Upper lobe of right lung (tissue), 1 donor: ENCODE measurements around the gene TRPM5. TPM values are rescaled to one million over a fixed set of nuclear protein-coding genes. Genes with fewer than 3 reads are reported as not detected.

Source experiments
- ATAC-seq: fragments of 200-7000 bp; cut with Tn5 transposase; one replicate; pipeline ENCODE4 v1.9.1; 2020; ENCODE audit warnings: mild to moderate bottlenecking, moderate library complexity
- DNase-seq: peaks from one replicate; pipeline ENCODE4 v3.0.0-alpha.2; 2020
- H3K27ac ChIP-seq: fragments of 200-600 bp; one replicate; pipeline ENCODE4 v1.8.0; 2022
- H3K27me3 ChIP-seq: fragments of 200-600 bp; one replicate; pipeline ENCODE4 v1.8.0; 2022; ENCODE audit warnings: mild to moderate bottlenecking
- H3K36me3 ChIP-seq: fragments of 200-600 bp; one replicate; pipeline ENCODE4 v1.8.0; 2022
- H3K4me1 ChIP-seq: fragments of 200-600 bp; one replicate; pipeline ENCODE4 v1.8.0; 2022
- H3K4me3 ChIP-seq: fragments of 200-600 bp; one replicate; pipeline ENCODE4 v1.8.0; 2022; ENCODE audit warnings: mild to moderate bottlenecking
- H3K9me3 ChIP-seq: fragments of 200-600 bp; one replicate; pipeline ENCODE4 v1.8.0; 2022
- intact Hi-C: fragments of 100-400 bp; cut with DNase I; formaldehyde crosslinking; loops from one replicate; pipeline ENCODE4 v1.11.0; 2022
- total RNA-seq: library from RNA; stranded (reverse); fragmentation: NEBNext Ultra II Directional; extraction: Animal tissue kit (Norgen Biotek cat#: 25700); gene quantifications from one replicate; pipeline ENCODE4 v1.2.1, GENCODE V29; 2021
- TF ChIP-seq, protein P1 (sequence below): fragments of 200-600 bp; IDR thresholded peaks from one replicate; pipeline ENCODE4 v1.8.0; 2022; ENCODE audit warnings: antibody characterized with exemption
- donor health status: DM: no; HTN: yes; CAD: no; lungs with severe emphysema.

TRPM5 gene
- total RNA-seq, 1 donor from 2014 or later: not detected

DNA sequence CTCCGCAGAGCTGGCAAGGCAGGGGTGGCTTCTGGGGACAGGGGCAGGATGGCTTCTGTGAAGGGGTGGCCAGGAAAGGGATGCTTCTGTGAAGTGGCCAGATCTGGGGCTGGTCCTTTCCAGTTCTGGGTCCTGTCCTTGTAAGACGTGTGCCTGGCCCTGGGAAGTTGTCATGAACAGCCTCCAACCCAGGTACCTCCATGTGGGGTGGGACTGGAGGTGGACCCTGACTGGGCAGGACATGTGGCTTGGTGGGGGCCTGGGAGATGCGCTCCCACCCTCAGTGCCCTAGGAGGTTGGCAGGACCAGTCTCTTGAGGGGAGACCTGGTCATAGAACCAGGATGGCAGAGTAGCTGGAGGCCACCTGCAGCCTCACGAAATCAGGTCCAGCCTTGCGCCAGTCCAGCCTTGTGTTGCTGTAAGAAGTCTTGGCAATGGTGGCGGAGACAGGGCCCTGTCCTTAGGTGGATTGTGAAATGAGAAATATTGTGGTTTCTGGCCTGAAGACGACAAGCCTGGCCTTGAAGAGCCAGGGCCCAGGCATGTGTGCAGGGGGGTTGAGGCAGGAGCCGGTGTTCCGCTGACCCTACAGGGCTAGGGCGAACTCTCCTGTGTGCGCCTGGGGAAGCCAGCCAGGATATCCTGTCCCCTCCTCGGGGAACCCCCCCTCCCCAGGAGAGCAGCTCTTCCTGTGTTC is 3.1 kb upstream of the TRPM5 start:
- DNase-seq (peak; percentile 68), ATAC-seq (peak; percentile 2)
- intact Hi-C loops: no loop called here
- peaks cover 9% of the 10 kb centered on the region for H3K27me3 ChIP-seq
- no peaks in the 10 kb centered on the region for H3K9me3 ChIP-seq
- no peaks in the 10 kb centered on the region for H3K36me3 ChIP-seq
- H3K4me3 ChIP-seq: peak overlapping the region; percentile 57
- H3K4me1 ChIP-seq: peaks cover 29% of the 10 kb centered on the region
- TF ChIP-seq, protein P1, sequence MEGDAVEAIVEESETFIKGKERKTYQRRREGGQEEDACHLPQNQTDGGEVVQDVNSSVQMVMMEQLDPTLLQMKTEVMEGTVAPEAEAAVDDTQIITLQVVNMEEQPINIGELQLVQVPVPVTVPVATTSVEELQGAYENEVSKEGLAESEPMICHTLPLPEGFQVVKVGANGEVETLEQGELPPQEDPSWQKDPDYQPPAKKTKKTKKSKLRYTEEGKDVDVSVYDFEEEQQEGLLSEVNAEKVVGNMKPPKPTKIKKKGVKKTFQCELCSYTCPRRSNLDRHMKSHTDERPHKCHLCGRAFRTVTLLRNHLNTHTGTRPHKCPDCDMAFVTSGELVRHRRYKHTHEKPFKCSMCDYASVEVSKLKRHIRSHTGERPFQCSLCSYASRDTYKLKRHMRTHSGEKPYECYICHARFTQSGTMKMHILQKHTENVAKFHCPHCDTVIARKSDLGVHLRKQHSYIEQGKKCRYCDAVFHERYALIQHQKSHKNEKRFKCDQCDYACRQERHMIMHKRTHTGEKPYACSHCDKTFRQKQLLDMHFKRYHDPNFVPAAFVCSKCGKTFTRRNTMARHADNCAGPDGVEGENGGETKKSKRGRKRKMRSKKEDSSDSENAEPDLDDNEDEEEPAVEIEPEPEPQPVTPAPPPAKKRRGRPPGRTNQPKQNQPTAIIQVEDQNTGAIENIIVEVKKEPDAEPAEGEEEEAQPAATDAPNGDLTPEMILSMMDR: no peak
- peak overlapping the region; percentile 47 for H3K27ac ChIP-seq

DNA sequence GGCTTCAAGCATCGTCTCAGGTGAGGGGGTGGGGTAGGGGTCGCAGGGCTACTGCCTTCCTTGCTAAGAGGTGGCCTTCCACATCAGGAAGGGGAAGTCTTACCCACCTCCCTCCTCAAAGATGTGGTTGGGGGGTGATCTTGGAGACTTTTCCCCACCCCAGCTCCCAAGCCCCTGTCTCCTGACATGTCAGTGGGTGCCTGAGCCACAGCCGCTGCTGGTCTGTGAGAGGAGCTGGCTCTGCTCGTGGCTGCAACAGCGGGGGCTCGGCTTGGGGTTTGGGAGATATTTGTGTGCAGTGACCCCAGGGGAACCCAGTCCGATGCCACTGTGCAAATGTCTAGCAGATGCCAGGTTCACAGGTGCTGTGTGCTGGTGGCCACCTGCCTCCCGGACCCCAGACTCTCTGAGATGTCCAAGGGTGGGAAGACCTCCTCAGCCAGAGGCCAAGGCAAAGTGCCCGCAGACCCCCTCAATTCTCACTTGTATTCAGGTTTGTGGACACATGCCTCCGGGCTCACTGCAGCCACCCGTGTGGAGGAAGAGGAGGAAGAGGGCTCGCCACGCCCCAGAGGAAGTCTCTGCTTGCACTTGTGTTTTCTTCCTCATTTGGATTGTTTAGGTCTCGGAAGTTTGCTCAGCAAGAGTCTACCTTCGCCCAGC is 2.4 kb upstream of the TRPM5 start:
- DNase-seq (peak; percentile 76), ATAC-seq (peak; percentile 2)
- intact Hi-C loops: no loop called here
- Histone ChIP-seq H3K36me3 (no peaks in the 10 kb centered on the region), H3K4me1 (peaks cover 29% of the 10 kb centered on the region), H3K4me3 (peak overlapping the region; percentile 57), H3K9me3 (no peaks in the 10 kb centered on the region), H3K27ac (peak overlapping the region; percentile 47), H3K27me3 (peaks cover 9% of the 10 kb centered on the region)
- TF ChIP-seq, protein P1: no peak

DNA sequence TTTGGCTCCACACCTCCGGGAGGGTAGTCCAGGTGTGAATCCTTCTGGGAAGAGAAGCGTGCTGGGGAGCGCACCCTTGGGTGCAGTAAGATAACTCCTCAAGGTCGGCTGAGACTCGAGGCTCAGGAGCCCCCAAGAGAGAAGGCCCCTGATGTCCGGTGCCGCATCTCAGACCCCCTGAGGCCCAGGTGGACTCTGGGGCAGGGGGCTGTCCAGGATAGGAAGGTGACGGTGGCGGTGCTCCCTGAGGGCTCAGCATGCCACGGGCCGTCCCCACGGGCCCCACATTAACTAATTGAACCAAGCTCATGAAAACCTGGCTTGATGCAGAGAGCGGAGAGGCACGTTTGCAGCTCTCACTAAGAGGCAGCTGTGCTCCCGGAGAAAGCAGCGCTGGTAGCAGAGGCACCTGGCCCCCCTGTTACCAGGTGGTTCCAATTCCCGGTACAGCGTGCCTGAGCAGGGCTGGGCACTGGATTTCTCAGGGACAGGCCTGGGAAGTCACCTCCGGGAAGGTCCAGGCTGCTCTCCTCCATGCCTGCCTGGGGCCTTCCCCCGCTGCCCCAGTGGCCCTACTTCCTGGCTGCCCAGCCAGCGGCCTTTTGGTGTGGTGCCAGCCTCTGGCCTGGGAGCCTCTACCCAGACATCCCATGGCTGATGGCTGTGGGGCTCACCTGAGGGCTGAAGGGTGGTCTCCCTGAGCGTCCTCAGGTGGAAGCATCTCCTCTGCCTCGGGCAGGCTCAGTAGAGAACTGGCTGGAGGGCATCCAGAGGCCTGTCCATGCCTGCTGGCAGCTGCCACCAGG is 1.6 kb upstream of the TRPM5 start:
- H3K27me3 ChIP-seq: peaks cover 9% of the 10 kb centered on the region
- DNase-seq: peak; percentile 80
- H3K4me1 ChIP-seq: peaks cover 29% of the 10 kb centered on the region
- no peaks in the 10 kb centered on the region for H3K9me3 ChIP-seq
- intact Hi-C loops: no loop called here
- H3K36me3 ChIP-seq: no peaks in the 10 kb centered on the region
- H3K27ac ChIP-seq: no peak overlapping the region
- TF ChIP-seq, protein P1: no peak
- H3K4me3 ChIP-seq: peak overlapping the region; percentile 57
- peak; percentile 29 for ATAC-seq

DNA sequence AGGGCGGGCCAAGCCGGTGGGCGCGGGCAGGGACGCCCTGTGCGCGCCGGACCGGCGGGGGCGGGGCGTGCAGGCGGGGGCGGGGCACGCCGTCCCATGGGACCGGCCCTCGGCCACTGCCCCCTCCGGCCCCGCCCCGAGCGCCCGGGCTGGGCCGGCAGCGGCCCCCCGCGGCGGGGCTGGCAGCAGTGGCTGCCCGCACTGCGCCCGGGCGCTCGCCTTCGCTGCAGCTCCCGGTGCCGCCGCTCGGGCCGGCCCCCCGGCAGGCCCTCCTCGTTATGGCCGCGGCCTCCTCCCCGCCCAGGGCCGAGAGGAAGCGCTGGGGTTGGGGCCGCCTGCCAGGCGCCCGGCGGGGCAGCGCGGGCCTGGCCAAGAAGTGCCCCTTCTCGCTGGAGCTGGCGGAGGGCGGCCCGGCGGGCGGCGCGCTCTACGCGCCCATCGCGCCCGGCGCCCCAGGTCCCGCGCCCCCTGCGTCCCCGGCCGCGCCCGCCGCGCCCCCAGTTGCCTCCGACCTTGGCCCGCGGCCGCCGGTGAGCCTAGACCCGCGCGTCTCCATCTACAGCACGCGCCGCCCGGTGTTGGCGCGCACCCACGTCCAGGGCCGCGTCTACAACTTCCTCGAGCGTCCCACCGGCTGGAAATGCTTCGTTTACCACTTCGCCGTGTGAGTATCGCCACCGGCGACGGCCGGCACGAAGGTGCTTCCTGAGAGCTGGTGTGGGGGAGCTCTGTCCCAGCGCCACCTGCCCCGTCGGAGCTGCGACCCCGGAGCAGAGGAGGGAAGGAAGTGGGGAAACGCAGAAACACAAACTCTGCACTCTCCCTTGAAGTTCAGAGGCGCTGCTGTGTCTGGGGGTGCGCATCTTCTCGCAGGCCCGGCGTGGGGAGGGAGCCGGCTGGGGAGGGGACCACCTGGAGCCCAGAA is 769 bp upstream of the TRPM5 start, which contains the start of gene KCNQ1:
Gene KCNQ1, plus strand, starts transcription at position 188 of the 925 bp plus-strand sequence. Its CDS starts 91 bp downstream, at position 279.
- H3K4me3 ChIP-seq: peak within 1 kb of the TSS; percentile 57
- intact Hi-C loops: no loop called here
- H3K27me3 ChIP-seq: peaks cover 9% of the 10 kb centered on the region
- peaks cover 29% of the 10 kb centered on the region for H3K4me1 ChIP-seq
- ATAC-seq (peak; percentile 90), DNase-seq (peak; percentile 92)
- TF ChIP-seq, protein P1: peak; percentile 2
- H3K36me3 ChIP-seq: no peaks in the 10 kb centered on the region
- no peaks in the 10 kb centered on the region for H3K9me3 ChIP-seq
- no peak within 1 kb of the TSS for H3K27ac ChIP-seq

DNA sequence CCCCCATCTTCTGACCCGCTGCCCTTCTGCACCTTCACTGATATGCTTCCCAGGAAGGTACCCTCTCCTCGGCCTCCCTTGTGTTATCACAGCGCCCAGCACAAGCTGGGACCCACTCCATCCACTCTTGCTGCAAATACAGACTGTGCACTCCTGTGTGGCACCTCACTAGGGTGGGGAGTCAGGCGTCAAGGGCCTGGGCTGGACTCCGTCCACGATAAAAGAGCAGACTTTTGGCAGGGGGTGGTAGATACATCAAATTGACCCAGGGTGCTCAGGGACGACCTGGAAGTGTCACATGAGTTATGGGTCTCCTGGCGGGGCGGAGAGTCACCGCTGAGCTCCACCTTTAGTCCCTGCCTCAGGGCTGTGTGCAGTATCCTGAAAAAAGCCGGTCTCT is 908 bp downstream of the TRPM5 start:
- TF ChIP-seq, protein P1: no peak
- H3K27me3 ChIP-seq: peaks cover 9% of the 10 kb centered on the region
- ATAC-seq (no peak), DNase-seq (no peak)
- intact Hi-C loops: no loop called here
- no peaks in the 10 kb centered on the region for H3K9me3 ChIP-seq
- peaks cover 29% of the 10 kb centered on the region for H3K4me1 ChIP-seq
- H3K36me3 ChIP-seq: no peaks in the 10 kb centered on the region
- no peak overlapping the region for H3K27ac ChIP-seq
- H3K4me3 ChIP-seq: no peak overlapping the region
